HG02943 (cell line): ENCODE measurements around the gene AATK.
"Not testable (repeated sequence)": the region's sequence is repeated elsewhere in the genome, so short reads cannot be mapped to it uniquely, and the experiment has no call there.

Experiments used
- ATAC-seq: cut with Tn5 transposase; IDR thresholded peaks from one replicate; pipeline ENCODE4 v1.9.1; 2021; ENCODE audit warnings: mild to moderate bottlenecking, low read depth, moderate library complexity; ENCODE audit not compliant: unreplicated experiment

Gene AATK

DNA sequence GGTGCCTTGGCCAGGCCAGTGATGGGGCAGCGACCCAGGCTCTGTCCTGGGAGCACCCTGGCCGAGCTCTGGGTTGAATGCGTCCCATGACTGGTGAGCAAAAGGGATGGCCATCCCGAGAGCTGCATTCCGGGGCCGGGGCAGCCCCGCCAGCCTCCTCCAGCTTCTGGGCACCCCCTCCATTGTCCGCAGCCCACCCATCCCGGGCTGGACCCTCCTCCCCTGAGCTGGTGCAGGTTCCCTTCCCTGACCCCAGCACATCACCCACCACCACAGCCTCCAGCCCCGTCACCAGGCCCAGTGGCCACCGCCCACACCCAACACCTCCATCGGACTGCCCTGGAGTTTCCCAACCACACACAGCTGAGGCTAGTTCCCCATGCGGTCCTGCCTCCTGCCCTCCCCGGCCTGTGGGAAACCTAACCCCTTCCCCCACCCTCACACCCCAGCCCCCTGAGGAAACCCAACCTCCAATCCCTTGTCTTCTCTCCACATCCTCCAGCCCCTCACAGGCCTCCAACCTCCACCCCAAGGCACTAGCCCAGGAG, 17.0 kb downstream of the AATK start:
- no peak for ATAC-seq

DNA sequence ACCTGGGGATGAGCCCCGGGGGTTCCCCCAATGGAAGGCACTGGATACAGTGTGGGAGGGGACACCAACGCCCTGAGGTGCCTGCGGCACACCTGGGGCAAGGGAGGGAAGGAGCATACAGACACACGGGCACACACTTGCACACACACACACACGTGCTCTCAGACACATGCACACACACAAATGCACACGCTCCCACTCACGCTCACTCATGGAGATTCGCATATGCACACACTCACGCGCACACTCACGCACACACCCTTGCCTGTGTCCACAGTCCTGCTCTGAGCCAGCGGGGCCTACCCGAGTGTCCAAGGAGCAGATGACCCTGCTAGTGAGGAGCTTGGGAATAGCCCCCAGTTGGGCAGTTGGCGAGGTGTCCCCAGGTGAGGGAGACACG, 17.4 kb downstream of the AATK start:
- no peak for ATAC-seq

DNA sequence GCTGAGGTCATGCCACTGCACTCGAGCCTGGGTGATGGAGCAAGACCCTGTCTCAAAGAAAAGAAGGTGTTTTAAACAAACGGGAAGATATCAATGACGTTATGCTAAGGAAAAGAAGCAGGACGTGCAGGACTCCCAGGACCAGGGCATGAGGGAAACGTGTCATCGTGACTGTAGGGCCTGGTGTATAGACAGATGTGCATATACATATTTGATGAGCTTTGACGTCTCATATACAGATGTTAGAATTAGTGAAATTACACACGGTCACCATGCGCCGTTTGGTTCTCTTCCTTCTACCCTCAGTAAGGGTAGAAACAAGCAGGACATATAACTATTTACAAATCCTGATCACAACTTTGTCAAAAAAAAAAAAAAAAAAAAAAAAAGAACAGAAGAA, 18.3 kb downstream of the AATK start:
- ATAC-seq = no peak

DNA sequence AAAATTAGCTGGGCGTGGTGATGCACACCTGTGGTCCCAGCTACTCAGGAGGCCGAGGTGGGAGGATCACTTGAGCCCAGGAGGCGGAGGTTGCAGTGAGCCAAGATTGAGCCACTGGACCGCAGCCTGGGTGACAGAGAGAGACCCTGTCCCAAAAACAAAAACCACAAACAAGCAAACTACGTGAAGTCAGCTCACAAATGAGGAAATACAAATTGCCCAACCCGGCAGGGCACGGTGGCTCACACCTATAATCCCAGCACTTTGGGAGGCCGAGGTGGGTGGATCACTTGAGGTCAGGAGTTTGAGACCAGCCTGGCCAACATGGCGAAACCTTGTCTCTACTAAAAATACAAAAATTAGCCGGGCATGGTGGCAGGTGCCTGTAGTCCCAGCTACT, 19.8 kb downstream of the AATK start:
- not testable (repeated sequence) for ATAC-seq

DNA sequence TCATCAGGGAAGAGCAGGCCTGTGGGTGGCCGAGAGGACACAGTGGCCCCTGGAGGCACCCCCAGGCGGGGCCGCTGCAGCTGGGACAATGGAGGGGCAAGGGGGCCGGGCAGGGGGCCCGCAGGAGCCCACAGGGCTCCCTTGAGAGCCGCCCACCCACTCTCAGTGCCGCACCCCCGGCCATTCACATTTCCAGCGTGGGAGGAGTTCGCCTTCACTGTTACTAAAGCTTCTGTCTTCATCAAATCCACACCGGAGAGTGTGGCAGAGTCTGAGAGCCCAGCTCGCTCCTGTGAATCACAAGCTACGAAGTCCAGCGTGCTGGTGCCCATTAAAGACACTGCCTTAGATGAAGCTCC, 21.6 kb downstream of the AATK start:
- ATAC-seq = no peak

DNA sequence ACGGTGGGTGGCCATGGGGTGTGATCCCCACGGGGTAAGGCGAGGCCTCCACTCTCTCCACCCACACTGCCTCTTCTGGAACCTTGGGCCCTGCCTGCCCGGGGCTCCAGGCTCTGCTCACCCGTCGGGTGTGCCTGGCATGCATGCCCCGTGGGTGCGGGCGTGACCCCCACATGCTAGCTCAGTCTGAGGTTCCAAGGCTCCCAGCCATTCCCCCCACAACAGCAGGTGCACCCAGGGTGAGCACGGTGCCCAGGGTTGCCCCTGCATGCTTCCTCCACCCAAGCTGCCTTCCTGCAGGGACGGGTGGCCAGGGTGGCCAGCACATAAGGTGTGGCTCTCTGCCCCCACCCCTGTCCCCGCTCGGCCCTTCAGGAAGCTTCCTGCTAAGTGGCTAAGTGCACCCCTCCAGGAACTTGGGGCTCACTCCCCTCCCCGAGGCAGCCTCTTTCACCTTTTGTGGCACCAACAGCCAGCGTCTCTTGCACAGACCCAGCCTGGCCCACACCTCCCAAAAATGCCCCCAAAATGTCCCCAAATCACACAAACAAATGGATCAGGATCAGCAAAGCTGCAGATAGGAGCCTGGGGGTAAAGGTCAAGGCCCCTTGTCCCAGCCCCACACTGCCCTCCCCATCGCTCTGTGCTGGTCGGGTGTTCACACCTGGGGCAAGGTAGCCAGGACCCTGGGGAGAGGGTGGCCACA, 22.2 kb downstream of the AATK start:
- no peak for ATAC-seq

DNA sequence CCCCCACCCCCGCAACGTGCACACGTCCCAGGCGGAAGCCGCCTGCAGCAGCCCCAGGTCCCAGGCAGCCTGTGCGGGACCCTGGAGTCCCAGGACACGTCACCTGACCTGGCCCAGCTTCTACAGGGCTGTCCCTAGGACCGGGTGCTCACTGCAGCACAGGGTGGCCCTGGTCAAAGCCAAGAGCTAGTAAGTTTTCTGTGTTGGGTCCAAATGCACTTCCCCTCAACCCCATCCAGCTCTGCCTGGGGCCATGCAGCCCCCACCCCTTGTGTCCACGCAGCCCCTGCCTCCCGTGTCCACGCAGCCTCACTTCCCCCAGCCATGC, 22.9 kb downstream of the AATK start:
- no peak for ATAC-seq

DNA sequence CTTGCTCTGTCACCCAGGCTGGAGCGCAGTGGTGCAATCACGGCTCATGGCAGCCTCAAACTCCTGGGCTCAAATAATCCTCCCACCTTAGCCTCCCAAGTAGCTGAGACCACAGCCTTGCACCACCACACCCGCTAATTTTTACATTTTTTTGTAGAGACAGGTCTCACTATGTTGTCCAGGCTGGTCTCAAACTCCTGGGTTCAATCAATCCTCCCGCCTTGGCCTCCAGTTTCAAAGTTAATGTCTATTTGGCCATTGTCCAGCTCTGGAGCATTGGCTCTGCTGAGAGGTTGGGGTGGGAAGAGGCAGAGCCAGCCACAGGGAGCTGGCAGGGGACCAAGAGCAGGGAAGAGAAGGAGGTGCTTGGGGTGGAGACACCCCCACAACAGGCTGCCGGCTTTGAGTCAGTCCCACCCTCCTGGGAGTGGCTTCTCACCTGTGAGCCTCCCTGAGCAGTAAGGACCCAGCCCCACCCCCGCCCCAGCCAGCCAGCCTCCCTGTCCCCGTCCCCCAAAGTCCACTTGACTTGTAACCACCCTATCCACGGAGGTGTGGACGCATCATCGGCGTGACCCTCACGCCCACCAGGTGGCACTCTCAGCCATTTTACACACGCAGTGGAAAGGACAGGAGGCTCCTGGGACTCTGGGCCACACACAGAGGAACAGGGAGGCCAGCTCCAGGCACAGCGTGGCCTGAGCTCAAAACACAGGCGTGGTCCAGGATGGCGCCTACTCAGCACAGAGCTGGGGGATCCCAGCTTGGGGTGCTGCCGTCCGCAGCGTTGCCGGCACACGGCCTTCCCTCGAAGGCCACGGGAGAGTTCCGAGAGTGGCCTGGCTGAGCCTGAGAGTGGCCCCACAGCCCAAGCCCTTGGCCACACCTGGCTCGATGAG, 23.5 kb downstream of the AATK start:
- no peak for ATAC-seq

DNA sequence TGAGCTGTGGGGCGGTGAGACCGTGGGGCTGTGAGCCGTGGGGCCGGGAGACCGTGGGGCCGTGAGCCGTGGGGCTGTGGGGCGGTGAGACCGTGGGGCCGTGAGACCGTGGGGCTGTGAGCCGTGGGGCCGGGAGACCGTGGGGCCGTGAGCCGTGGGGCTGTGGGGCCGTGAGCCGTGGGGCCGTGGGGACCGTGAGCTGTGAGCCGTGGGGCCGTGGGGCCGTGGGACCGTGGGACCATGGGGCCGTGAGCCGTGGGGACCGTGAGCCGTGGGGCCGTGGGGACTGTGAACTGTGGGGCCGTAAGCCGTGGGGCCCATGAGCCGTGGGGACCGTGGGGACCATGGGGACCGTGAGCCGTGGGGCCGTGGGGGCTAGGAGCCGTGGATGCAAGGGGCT, 25.3 kb downstream of the AATK start:
- ATAC-seq = no peak

DNA sequence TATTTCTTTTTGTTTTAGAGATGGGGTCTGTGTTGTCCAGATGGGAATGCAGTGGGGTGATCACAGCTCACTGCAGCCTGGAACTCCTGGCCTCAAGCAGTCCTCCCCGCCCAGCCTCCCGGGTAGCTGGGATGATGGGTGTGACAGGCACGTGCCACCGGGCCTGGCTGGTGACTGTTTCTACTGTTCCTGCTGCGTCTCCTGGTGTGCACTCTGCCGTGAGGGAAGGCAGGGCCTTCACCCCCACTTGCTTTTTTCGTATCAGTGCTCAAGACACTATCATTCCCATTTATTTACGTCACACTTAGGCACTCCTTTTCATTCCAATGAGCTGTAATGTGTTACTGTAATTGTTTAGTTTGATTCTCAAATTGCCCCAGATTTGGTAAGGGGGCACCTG, 26.0 kb downstream of the AATK start:
- ATAC-seq = no peak

DNA sequence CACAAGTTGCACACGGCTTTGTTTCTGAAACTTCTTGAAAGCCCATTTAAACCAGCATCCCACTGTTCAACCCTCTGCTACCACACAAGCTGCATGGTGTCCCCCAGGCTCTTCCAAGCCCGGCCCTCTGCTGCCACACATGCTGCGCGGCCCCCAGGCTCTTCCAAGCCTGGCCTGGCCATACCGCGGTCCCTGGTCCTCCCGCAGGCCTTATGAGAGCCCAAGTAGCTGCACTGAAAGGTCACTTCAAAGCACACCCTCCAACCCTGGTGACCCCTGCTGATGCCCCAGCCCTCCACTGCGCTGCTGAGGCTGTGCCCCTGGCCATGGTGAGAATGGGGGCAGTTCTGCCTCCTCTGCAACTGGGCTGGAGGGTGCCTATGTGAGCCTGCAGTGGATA, 26.6 kb downstream of the AATK start:
- ATAC-seq = no peak

DNA sequence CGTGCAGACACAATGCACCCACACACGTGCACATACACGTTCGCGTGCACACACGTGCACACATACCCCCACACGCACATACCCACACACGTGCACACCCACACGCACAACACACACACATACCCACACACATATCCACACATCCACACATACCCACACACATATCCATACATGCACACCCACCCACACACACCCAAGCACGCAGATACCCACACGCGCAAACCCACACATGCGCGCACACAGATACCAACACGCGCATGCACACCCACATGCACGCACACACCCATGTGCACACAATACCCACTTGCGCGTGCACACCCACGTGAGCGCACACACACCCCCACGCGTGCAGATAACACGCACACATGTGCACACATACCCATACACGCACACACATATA, 27.5 kb downstream of the AATK start:
- no peak for ATAC-seq

DNA sequence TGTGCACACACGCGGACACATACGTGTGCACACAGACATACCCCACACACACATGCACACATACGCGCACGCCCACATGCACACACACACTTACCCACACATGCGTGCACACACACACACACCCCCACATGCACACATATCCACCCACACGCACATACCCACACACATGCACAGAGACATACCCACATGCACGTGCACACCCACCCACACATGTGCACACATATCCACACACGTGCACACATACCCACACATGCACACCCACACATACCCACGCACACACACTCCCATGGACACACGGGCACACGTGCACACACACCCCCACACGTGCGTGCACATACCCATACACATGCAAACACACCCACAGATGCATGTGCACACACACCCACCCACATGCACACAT, 27.9 kb downstream of the AATK start:
- ATAC-seq = no peak

DNA sequence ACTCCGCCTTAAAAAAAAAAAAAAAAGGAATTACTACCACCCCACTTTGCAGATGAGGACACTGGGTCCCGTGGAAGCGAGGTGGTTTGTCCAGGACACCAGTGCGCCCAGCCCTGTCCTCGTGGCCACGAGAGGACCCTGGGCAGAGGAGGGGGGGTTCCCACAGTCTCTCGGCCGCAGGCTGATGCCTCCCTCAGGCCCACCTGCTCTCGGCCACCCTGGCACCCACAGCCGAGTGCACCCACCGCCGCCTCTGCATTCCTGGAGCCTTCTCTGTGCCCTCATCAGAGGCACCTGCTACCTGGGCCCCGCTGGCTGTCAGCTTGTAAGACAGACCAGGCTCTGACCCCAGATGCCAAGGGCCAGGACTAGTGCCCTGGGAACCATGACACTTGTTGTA, 28.8 kb downstream of the AATK start:
- no peak for ATAC-seq

DNA sequence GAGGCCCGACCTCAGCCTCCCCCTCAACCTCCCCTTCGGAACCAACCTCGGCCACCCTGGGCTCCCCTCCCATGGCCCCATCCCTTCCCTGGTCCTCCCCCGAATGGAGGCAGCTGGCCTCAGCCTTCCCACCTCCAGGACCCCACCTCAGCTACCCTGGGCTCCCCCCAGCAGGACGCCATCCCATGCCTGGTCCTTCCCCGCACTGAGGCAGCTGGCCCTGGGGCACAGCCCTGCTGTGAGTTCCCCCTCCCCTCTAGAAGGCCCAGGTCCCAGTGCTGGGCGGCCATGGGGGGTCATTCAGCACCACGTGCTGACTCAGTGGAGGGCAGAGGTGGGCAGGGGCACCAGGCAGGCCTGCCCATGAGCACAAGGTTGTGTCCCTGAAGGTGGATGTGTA, 29.7 kb downstream of the AATK start:
- ATAC-seq = no peak

DNA sequence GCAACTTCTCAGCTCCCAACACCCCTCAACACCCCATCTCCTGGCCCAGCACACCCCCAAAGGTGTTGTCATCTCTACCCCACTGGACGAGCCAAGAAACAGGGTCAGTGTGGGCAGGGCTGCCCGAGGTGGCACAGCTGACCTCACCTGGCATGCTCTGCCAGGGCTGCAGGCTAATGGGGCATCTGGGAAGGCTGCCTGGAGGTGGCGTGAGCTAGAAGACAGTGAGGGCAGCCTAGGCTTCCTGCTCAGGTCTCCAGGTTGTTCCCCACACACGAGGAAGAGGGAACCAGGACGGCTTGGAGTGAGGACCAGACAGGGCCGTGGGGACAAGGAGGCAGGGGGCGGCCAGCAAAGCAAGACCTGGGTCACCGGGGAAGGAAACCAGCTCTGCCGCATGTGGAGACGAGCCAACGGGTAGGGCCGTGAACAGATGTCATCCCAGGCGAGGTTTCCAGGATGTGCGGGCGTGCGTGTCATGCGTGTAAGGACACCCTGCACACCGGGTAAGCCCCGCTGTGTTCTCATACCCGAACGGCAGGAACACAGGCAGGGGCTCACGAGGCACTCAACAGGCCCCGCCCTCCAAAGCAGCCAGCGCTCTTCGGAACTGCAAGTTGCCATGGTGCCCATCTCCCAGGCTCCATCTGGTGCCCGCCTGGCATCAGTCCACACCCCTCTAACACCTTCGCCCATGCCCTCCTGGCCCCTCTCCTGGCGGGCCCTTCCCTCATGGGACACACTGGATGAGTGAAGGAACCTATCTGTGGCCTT, 30.3 kb downstream of the AATK start:
- ATAC-seq = no peak

DNA sequence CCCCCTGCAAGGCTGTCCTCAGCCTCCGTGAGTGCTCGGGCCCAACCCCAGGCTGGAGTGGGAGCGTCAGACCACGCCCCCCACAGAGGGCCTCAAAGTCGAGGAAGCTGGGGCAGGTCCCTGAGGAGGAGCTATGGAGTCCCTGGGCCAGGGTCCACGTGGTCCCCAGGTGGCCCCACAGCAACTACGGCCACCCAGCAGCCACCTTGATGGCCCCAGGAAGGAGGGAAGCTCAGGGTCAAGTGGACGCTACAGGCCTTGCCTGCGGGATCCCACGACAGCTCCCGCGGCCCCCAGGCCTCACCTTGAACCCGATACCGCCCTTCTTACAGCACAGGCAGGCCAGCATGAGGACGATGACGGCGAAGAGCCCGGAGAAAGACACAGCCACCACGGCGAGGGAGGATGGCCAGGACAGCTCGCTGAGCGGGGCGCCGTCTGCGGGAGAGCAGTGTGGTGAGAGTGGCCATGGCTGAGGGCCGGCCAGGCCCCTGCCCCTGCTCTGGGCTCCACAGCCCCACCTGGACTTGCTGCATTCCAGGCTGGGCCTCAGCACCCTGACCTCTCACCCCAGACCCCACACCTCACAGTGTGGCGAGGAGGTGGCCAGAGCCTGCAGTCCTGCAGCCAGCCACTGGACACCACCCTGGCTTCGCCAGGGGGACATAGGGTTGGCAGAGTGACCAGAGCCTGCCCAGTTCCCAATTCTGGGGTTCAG, 31.8 kb downstream of the AATK start:
- no peak for ATAC-seq

DNA sequence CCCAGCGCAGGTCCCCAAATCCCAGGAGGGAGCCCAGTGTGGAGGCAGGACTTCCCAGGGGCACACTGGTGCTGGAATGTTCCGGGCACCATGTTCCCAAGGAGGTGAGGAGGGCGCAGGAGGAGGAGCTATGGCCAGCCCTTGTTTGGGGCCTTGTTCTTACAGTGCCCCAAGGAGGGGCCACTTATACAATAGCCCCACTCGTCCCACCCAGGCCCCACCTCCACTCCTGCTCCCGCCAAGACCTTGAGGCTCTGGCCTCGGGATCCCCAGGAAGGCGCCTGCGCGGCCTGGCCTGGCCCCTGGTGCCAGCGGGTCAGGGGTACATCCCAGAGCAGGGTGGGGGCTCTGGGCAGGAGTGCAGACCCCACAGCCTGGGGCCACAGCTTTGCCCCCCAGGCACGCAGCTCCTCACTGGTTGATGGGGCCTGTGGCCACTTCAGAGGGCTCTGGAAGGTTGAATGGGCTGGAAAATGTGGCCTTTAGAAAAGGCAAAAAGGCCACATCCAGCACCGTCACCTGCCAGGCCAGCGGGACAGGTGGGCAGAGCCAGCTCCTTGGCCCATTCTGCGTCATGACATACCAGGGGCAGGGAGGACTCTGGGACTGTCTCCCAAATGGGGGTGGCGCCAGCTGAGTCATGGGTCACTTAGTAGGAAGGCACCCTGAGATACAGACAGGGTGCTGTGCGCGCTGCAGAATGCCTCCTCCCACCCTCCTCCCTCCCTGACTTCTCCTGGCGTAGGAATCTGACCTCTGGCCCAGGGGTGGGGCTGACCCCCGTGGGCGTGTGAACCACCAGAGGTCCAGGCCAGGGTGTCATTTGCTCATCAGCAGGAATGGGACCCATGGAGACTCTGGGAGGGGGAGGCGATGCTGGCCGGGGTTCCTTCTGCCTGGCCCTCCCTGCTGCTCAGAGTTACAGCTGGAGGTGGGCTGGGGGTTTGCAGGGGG, 33.0 kb downstream of the AATK start:
- no peak for ATAC-seq

DNA sequence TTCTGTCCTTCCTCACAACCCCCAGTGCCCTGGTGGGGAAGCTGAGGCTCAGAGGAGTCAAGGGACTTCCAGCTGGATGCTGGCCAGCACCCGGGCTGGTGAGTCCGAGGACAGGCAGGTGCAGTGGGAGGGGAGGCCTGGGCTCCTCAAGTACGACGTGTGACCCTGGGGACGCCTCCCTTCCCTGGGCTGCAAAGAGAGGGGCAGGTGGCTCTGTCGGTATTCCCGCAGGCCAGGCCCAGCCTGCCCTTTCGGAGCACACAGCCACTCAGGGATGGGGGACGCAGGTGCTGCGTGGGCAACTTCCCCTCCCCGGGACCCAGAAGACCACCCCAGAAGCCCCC, 33.9 kb downstream of the AATK start:
- ATAC-seq = no peak
